CD4-positive, alpha-beta T cell (primary cell): ENCODE data around the gene SCARB1. TPM values are rescaled to one million over a fixed set of nuclear protein-coding genes. Genes with fewer than 3 reads are reported as not detected.

Source experiments
- ATAC-seq: fragments of 200-7000 bp; cut with Tn5 transposase; one replicate; pipeline ENCODE4 v1.10.0; 2022; ENCODE audit warnings: mild to moderate bottlenecking; ENCODE audit not compliant: poor library complexity
- CTCF ChIA-PET: fragments of 350-600 bp; sonication (Branson Sonifier 250); formaldehyde crosslinking; loops from one replicate; lab custom pipeline; 2021; ENCODE audit warnings: antibody characterized with exemption, inconsistent platforms; lab: Charles Lee
- POLR2A ChIA-PET: fragments of 350-600 bp; sonication (Branson Sonifier 250); formaldehyde crosslinking; loops from one replicate; lab custom pipeline; 2021; ENCODE audit warnings: antibody characterized with exemption, inconsistent platforms; lab: Charles Lee
- DNase-seq, 14 experiments: peaks; one replicate each; pipeline ENCODE4 v3.0.0-alpha.2; 2013 to 2020; ENCODE audit warnings: mixed read lengths in 2 of 14
- H3K27ac ChIP-seq, 2 donors: one replicate each; pipeline versions ENCODE4 v1.5.1 to v1.7.0; 2013; ENCODE audit warnings: low read length in 2 of 2, low read depth in 1 of 2, mild to moderate bottlenecking in 1 of 2
- H3K27me3 ChIP-seq, 2 experiments: 1 replicate in 1 of 2; 2 replicates in 1 of 2; pipeline versions ENCODE4 v1.6.1 to v1.7.0; 2013; ENCODE audit warnings: low read length in 2 of 2, control low read depth in 1 of 2, mild to moderate bottlenecking in 1 of 2, moderate library complexity in 1 of 2; ENCODE audit not compliant: insufficient read depth in 2 of 2, control insufficient read depth in 1 of 2
- H3K36me3 ChIP-seq: one replicate; pipeline ENCODE4 v1.6.1; 2013; ENCODE audit warnings: low read length, control low read depth; ENCODE audit not compliant: insufficient read depth
- H3K4me1 ChIP-seq: one replicate; pipeline ENCODE4 v1.6.1; 2013; ENCODE audit warnings: low read length, control low read depth; ENCODE audit not compliant: insufficient read depth
- H3K4me3 ChIP-seq: one replicate; pipeline ENCODE4 v1.5.1; 2013; ENCODE audit warnings: mild to moderate bottlenecking, low read length, moderate library complexity
- H3K9me3 ChIP-seq, 2 experiments: 1 replicate in 1 of 2; 2 replicates in 1 of 2; pipeline versions ENCODE4 v1.6.1 to v1.7.0; 2013; ENCODE audit warnings: low read length in 2 of 2, mild to moderate bottlenecking in 2 of 2, control low read depth in 1 of 2, moderate library complexity in 1 of 2; ENCODE audit not compliant: control insufficient read depth in 1 of 2, insufficient read depth in 1 of 2
- H3K27ac Mint-ChIP-seq: one replicate; pipeline ENCODE4 v1.8.0; 2020; ENCODE audit warnings: mixed read lengths
- H3K27me3 Mint-ChIP-seq: one replicate; pipeline ENCODE4 v1.8.0; 2021; ENCODE audit warnings: mixed read lengths
- H3K36me3 Mint-ChIP-seq: one replicate; pipeline ENCODE4 v1.8.0; 2021; ENCODE audit warnings: low read depth, mixed read lengths
- H3K4me1 Mint-ChIP-seq: one replicate; pipeline ENCODE4 v1.8.0; 2021; ENCODE audit warnings: low read depth, mixed read lengths
- H3K4me3 Mint-ChIP-seq: one replicate; pipeline ENCODE4 v1.8.0; 2020; ENCODE audit warnings: mild to moderate bottlenecking, mixed read lengths
- H3K9me3 Mint-ChIP-seq: one replicate; pipeline ENCODE4 v1.8.0; 2020; ENCODE audit warnings: mixed read lengths
- intact Hi-C, 2 experiments: fragments of 100-400 bp; cut with DNase I in 1 of 2; cut with micrococcal nuclease in 1 of 2; formaldehyde crosslinking; loops; one replicate each; pipeline versions ENCODE4 v1.15.1 to v1.9.0; 2023 to 2025; cut with DNase I, micrococcal nuclease
- total RNA-seq, 174 experiments: library from RNA in 2 of 174; stranded (reverse) in 2 of 174; gene quantifications; one replicate each; pipeline ENCODE4 v1.2.3 and lab custom pipeline; 2021 to 2026
- TF ChIP-seq, protein P1 (sequence below): fragments of 200-600 bp; IDR thresholded peaks from one replicate; pipeline ENCODE4 v1.8.0; 2022; ENCODE audit warnings: antibody characterized with exemption, mild to moderate bottlenecking

The SCARB1 gene
- total RNA-seq, 2 experiments from 2014 or later: 2.3 to 3.7 TPM

DNA sequence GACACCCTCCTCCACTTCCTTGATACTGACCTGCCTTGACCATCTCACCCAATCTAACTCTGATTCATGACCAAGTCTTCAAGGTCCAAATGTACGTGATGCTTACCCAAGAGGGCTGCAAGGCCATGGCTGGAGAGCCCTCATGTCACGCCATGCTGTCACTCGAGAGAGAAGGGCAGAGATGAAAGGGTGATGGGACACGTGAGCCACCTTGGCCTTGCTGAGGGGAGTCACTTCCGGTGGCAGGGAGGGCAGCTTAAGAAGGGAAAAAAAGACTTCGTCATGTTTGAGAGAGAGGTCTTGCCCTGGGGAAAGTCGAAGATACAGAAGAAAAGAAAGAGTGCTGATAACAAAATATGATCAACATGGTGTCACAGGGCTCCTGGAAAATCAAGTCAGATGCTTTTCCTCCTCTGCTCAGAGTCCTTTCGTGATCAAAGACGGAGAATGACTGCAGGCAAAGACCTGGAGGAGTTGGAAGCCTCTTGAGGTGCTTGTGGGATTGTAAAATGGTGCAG is 3.3 kb upstream of the SCARB1 start:
- H3K36me3 Mint-ChIP-seq: no peaks in the 10 kb centered on the region
- peaks cover 27% of the 10 kb centered on the region for H3K4me1 Mint-ChIP-seq

DNA sequence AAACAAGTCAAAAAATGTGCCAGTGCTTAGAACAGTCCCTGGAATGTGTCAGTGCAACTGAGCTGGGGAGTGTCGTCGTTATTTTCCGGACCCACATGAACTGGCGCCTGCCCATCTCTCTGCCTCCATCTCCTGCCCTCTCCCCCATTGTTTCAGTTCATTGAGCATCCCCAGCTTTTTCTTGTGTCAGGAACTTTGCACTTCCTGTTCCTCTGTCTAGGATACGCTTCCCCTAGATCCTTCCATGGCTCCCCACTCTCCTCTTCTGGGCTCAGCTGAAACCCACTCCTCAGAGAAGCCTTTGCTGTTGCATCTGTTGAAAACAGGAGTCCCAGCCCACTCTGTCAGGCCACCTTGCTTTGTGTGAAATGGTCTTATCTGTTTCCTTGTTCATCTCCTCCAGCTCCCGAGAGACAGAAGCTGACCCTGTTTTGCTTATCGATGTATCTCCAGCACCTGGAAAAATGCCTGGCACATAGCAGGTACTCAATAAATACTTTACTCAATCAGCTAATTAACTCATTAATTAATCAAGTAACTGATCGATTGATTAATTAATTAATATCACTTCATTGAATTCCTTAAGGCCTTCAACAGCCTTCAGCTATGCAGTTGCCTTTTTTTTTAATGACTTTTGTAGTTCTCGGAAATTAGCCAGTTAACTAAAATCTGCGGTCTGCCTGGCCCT is 2.7 kb upstream of the SCARB1 start:
- no peak overlapping the region for H3K4me3 ChIP-seq
- no peaks in the 10 kb centered on the region for H3K27me3 ChIP-seq
- H3K9me3 Mint-ChIP-seq: no peaks in the 10 kb centered on the region
- ATAC-seq (no peak), DNase-seq (no peak)
- POLR2A ChIA-PET: interaction anchor here (1.0 kb wide), 1 partner anchor 40 kb away, joined by 3 read pairs; no protein-coding TSS in a partner anchor
- CTCF ChIA-PET: no interaction called here
- peaks cover 29% of the 10 kb centered on the region for H3K4me1 Mint-ChIP-seq
- intact Hi-C loops: loop anchor here in 1 of 2 experiments (10.0 kb wide), 1 partner anchor 198 kb away; the partner anchor contains the start of gene AACS
- TF ChIP-seq, protein P1, sequence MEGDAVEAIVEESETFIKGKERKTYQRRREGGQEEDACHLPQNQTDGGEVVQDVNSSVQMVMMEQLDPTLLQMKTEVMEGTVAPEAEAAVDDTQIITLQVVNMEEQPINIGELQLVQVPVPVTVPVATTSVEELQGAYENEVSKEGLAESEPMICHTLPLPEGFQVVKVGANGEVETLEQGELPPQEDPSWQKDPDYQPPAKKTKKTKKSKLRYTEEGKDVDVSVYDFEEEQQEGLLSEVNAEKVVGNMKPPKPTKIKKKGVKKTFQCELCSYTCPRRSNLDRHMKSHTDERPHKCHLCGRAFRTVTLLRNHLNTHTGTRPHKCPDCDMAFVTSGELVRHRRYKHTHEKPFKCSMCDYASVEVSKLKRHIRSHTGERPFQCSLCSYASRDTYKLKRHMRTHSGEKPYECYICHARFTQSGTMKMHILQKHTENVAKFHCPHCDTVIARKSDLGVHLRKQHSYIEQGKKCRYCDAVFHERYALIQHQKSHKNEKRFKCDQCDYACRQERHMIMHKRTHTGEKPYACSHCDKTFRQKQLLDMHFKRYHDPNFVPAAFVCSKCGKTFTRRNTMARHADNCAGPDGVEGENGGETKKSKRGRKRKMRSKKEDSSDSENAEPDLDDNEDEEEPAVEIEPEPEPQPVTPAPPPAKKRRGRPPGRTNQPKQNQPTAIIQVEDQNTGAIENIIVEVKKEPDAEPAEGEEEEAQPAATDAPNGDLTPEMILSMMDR: no peak
- no peaks in the 10 kb centered on the region for H3K36me3 ChIP-seq
- H3K27ac ChIP-seq: no peak overlapping the region
- H3K27me3 Mint-ChIP-seq: no peaks in the 10 kb centered on the region
- no peaks in the 10 kb centered on the region for H3K36me3 Mint-ChIP-seq
- peaks cover 18% of the 10 kb centered on the region for H3K4me1 ChIP-seq
- no peak overlapping the region for H3K4me3 Mint-ChIP-seq
- no peak overlapping the region for H3K27ac Mint-ChIP-seq
- no peaks in the 10 kb centered on the region for H3K9me3 ChIP-seq

More for the DNA sequence above, 3.3 kb upstream of the SCARB1 start:
- H3K27ac ChIP-seq: no peak overlapping the region
- Mint-ChIP-seq H3K27ac (no peak overlapping the region), H3K27me3 (peaks cover 2% of the 10 kb centered on the region), H3K4me3 (no peak overlapping the region), H3K9me3 (no peaks in the 10 kb centered on the region)
- ATAC-seq (no peak), DNase-seq (no peak)
- peaks cover 18% of the 10 kb centered on the region for H3K4me1 ChIP-seq
- H3K4me3 ChIP-seq: no peak overlapping the region
- ChIA-PET POLR2A (interaction anchor here (1.0 kb wide), 1 partner anchor 39 kb away, joined by 3 read pairs; no protein-coding TSS in a partner anchor), CTCF (no interaction called here)
- TF ChIP-seq, protein P1: no peak
- H3K27me3 ChIP-seq: no peaks in the 10 kb centered on the region
- no peaks in the 10 kb centered on the region for H3K9me3 ChIP-seq
- intact Hi-C loops: loop anchor here in 1 of 2 experiments (10.0 kb wide), 1 partner anchor 198 kb away; the partner anchor contains the start of gene AACS
- no peaks in the 10 kb centered on the region for H3K36me3 ChIP-seq

DNA sequence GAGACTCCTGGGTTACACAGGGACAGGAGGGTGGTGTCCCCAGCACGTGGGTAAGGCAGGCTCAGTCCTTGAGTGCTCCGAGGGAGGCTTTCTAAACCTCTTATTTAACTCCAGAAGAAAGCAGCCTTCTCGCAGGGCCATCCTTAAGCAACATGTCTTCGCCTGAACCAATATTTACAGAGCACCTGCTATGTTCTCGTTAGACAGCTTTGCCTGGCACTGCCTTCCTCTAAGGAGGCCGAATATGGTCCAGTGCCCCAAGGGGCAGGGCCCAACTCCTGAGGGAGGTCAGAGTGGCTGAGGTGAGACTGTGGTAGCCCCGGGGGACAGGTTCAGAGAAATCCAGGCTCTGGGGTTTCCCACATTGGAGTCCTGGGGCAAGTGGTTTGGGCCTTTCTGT is 2.1 kb upstream of the SCARB1 start:
- Histone ChIP-seq H3K4me3 (no peak overlapping the region), H3K27me3 (no peaks in the 10 kb centered on the region), H3K27ac (no peak overlapping the region), H3K9me3 (no peaks in the 10 kb centered on the region), H3K36me3 (no peaks in the 10 kb centered on the region), H3K4me1 (peaks cover 18% of the 10 kb centered on the region)
- intact Hi-C loops: loop anchor here in 1 of 2 experiments (10.0 kb wide), 1 partner anchor 199 kb away; the partner anchor contains the start of gene AACS
- POLR2A ChIA-PET: no interaction called here
- H3K4me1 Mint-ChIP-seq: peaks cover 29% of the 10 kb centered on the region
- ATAC-seq (no peak), DNase-seq (no peak)
- no peak overlapping the region for H3K4me3 Mint-ChIP-seq
- no peaks in the 10 kb centered on the region for H3K27me3 Mint-ChIP-seq
- H3K27ac Mint-ChIP-seq: no peak overlapping the region
- TF ChIP-seq, protein P1: no peak
- CTCF ChIA-PET: no interaction called here
- no peaks in the 10 kb centered on the region for H3K36me3 Mint-ChIP-seq
- no peaks in the 10 kb centered on the region for H3K9me3 Mint-ChIP-seq
